Measurements from ENCODE around the gene GPR84. TPM values are rescaled to one million over a fixed set of nuclear protein-coding genes. Genes with fewer than 3 reads are reported as not detected.

Gene GPR84
- polyA plus RNA-seq, 3 donors, result 2.4 to 14.2 (median 5.6) TPM

DNA sequence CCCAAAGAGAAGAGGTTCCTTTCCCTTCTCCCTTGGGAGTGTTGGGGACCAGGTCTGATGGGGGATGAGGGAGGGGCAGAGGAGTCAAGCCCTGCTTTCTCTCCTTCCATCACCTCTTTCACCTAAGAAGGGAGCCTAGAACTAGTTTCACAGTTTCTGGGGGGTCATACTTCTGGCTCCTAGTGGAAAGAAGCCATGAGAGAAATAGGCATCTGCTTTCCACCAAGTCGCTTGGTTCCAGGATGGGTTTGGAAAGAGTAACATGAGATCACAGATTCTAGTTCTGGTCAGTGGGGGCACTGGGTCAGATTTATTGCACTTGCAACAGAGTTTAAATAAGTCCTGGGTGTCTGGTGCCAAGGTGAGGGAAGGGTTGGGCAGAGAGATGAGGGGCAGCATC, 30.7 kb upstream of the GPR84 start:
- Mint-ChIP-seq H3K4me3 (no peak overlapping the region), H3K36me3 (peaks cover 62 to 81% of the 10 kb centered on the region in 2 donors), H3K27me3 (ENCODE audit: low read depth in 3 of 3) (no peaks in the 10 kb centered on the region), H3K27ac (peak overlapping the region; percentile 71 to 98 (median 97)), H3K4me1 (peaks cover 46% of the 10 kb centered on the region), H3K9me3 (peaks cover 0 to 2% (median 0%) of the 10 kb centered on the region in 7 donors)
- intact Hi-C loops (cut with micrococcal nuclease), result loop anchor here in 1 of 2 donors (5.0 kb wide), 1 partner anchor 102 kb away; the partner anchor contains the start of gene NCKAP1L
- H3K36me3 ChIP-seq (replicated peaks in 1 of 2; ENCODE audit: control insufficient read depth in 1 of 2, insufficient read depth in 2 of 2, low read length in 2 of 2), result peaks cover 52 to 57% of the 10 kb centered on the region in 2 donors
- TF ChIP-seq, protein P1, sequence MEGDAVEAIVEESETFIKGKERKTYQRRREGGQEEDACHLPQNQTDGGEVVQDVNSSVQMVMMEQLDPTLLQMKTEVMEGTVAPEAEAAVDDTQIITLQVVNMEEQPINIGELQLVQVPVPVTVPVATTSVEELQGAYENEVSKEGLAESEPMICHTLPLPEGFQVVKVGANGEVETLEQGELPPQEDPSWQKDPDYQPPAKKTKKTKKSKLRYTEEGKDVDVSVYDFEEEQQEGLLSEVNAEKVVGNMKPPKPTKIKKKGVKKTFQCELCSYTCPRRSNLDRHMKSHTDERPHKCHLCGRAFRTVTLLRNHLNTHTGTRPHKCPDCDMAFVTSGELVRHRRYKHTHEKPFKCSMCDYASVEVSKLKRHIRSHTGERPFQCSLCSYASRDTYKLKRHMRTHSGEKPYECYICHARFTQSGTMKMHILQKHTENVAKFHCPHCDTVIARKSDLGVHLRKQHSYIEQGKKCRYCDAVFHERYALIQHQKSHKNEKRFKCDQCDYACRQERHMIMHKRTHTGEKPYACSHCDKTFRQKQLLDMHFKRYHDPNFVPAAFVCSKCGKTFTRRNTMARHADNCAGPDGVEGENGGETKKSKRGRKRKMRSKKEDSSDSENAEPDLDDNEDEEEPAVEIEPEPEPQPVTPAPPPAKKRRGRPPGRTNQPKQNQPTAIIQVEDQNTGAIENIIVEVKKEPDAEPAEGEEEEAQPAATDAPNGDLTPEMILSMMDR (IDR thresholded peaks at IDR 0.05), result no peak
- no peak overlapping the region for H2AFZ ChIP-seq (ENCODE audit: insufficient read depth, low read depth, low read length, poor library complexity, severe bottlenecking)
- peaks cover 52% of the 10 kb centered on the region for H4K20me1 ChIP-seq (ENCODE audit: insufficient read depth, low read length)
- 92% methylated on average over 1 of the region's 1 CpG for WGBS (ENCODE audit: insufficient coverage)
- peaks cover 29% of the 10 kb centered on the region for H3K79me2 ChIP-seq (ENCODE audit: insufficient read depth, low read length)
- H3K4me3 ChIP-seq (replicated peaks in 1 of 3; ENCODE audit: low read depth in 2 of 3, low read length in 3 of 3), result no peak overlapping the region
- peak overlapping the region in 1 of 2 donors; percentile 92 for H3K27ac ChIP-seq (ENCODE audit: low read depth in 1 of 2, low read length in 2 of 2)
- H3K27me3 ChIP-seq (ENCODE audit: control insufficient read depth in 2 of 2, insufficient read depth in 2 of 2, low read length in 2 of 2), result no peaks in the 10 kb centered on the region
- H3K9ac ChIP-seq (ENCODE audit: insufficient read depth, low read length, poor library complexity, severe bottlenecking), result no peak overlapping the region
- peaks cover 50 to 58% of the 10 kb centered on the region in 2 donors for H3K4me1 ChIP-seq (ENCODE audit: control insufficient read depth in 1 of 2, insufficient read depth in 2 of 2, low read length in 2 of 2)
- no peaks in the 10 kb centered on the region for H3K9me3 ChIP-seq (replicated peaks in 1 of 2; ENCODE audit: control insufficient read depth in 1 of 2, insufficient read depth in 1 of 2, low read length in 2 of 2)
- H3K4me2 ChIP-seq (replicated peaks; ENCODE audit: extremely low read depth, low read length, poor library complexity, severe bottlenecking), result no peak overlapping the region
- no peak for DNase-seq

DNA sequence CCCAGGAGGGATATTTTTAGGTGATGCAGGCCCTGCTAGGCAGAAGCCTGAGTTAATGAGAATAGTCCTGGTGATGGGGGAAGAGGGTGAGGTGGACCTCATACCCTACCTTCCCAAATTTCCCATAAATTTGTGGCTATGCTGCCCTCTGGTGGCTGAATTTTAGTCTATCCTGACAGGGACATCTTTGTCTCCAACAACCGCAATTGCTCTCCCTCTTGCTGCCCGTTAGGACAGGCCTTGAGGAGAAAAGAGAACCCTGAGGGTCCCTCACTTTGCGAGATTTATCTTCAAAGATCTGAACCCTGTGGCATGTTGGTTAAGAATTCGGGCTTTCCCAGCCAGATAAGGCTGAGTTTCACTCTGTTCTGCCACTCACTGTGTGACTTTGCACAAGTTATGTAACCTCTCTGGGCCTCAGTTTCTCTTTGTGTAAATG, 30.0 kb upstream of the GPR84 start:
- peak overlapping the region; percentile 21 to 72 for H3K4me3 Mint-ChIP-seq
- no peaks in the 10 kb centered on the region for H3K27me3 ChIP-seq (ENCODE audit: control insufficient read depth in 2 of 2, insufficient read depth in 2 of 2, low read length in 2 of 2)
- H3K27me3 Mint-ChIP-seq (ENCODE audit: low read depth in 3 of 3), result peaks cover 0 to 2% (median 0%) of the 10 kb centered on the region in 3 donors
- peak overlapping the region; percentile 61 for H3K4me2 ChIP-seq (replicated peaks; ENCODE audit: extremely low read depth, low read length, poor library complexity, severe bottlenecking)
- intact Hi-C loops (cut with micrococcal nuclease), result loop anchor here in 1 of 2 donors (5.0 kb wide), 1 partner anchor 103 kb away; the partner anchor contains the start of gene NCKAP1L
- H3K27ac Mint-ChIP-seq, result peak overlapping the region; percentile 95 to 98 (median 97)
- no peaks in the 10 kb centered on the region for H3K9me3 ChIP-seq (replicated peaks in 1 of 2; ENCODE audit: control insufficient read depth in 1 of 2, insufficient read depth in 1 of 2, low read length in 2 of 2)
- peak overlapping the region; percentile 64 for H2AFZ ChIP-seq (ENCODE audit: insufficient read depth, low read depth, low read length, poor library complexity, severe bottlenecking)
- TF ChIP-seq, protein P1 (IDR thresholded peaks at IDR 0.05), result peak; percentile 84
- H3K27ac ChIP-seq (ENCODE audit: low read depth in 1 of 2, low read length in 2 of 2), result peak overlapping the region; percentile 92 to 93
- peaks cover 45 to 50% of the 10 kb centered on the region in 2 donors for H3K36me3 ChIP-seq (replicated peaks in 1 of 2; ENCODE audit: control insufficient read depth in 1 of 2, insufficient read depth in 2 of 2, low read length in 2 of 2)
- peaks cover 28% of the 10 kb centered on the region for H3K79me2 ChIP-seq (ENCODE audit: insufficient read depth, low read length)
- H4K20me1 ChIP-seq (ENCODE audit: insufficient read depth, low read length), result peaks cover 45% of the 10 kb centered on the region
- peaks cover 57 to 81% of the 10 kb centered on the region in 2 donors for H3K36me3 Mint-ChIP-seq
- peak overlapping the region; percentile 54 for H3K9ac ChIP-seq (ENCODE audit: insufficient read depth, low read length, poor library complexity, severe bottlenecking)
- H3K4me3 ChIP-seq (replicated peaks in 1 of 3; ENCODE audit: low read depth in 2 of 3, low read length in 3 of 3), result peak overlapping the region in 1 of 3 experiments; percentile 56
- peak; percentile 73 to 79 (median 76) for DNase-seq
- peaks cover 57 to 65% of the 10 kb centered on the region in 2 donors for H3K4me1 ChIP-seq (ENCODE audit: control insufficient read depth in 1 of 2, insufficient read depth in 2 of 2, low read length in 2 of 2)
- H3K9me3 Mint-ChIP-seq, result peaks cover 0 to 2% (median 0%) of the 10 kb centered on the region in 7 donors
- peaks cover 53% of the 10 kb centered on the region for H3K4me1 Mint-ChIP-seq
- 34% methylated on average over 3 of the region's 4 CpGs for WGBS (ENCODE audit: insufficient coverage)

Measured in CD14-positive monocyte (primary cell).